SK-N-SH (cell line): ENCODE results near the gene MYCBP. TPM values are rescaled to one million over a fixed set of nuclear protein-coding genes. Genes with fewer than 3 reads are reported as not detected.

Experiments used
- CTCF ChIA-PET: fragments of 300-600, 350-600 bp; formaldehyde crosslinking; extraction: SDS; loops from one replicate; lab custom pipeline; 2021; lab: Yijun Ruan, JAX
- POLR2A ChIA-PET: fragments of 350-600 bp; sonication (Branson Sonifier 250); formaldehyde crosslinking; extraction: SDS; loops from one replicate; lab custom pipeline; 2020; ENCODE audit warnings: antibody characterized with exemption, inconsistent platforms; lab: Yijun Ruan, JAX
- DNase-seq: peaks from one replicate; pipeline ENCODE4 v3.0.0; 2012
- H2AFZ ChIP-seq: fragments of 200-600 bp; sonication (generic); 2 replicates; pipeline ENCODE4 v1.8.1; 2016; ENCODE audit warnings: antibody characterized with exemption, mild to moderate bottlenecking, low read depth
- H3F3A ChIP-seq: fragments of 200-600 bp; sonication (generic); replicated peaks from 2 replicates; pipeline ENCODE3; 2016; ENCODE audit warnings: antibody characterized with exemption, mild to moderate bottlenecking; ENCODE audit not compliant: insufficient read depth
- H3K27ac ChIP-seq, 2 experiments: fragments of 200-500 bp in 1 of 2; fragments of 200-600 bp in 1 of 2; sonication (Bioruptor generic) in 1 of 2; sonication (generic), shearing (Covaris generic) in 1 of 2; 2 replicates each; pipeline versions ENCODE4 v1.5.1 to v1.6.1; 2014 to 2016; ENCODE audit warnings: low read depth in 2 of 2, inconsistent platforms in 1 of 2, low read length in 1 of 2, mild to moderate bottlenecking in 1 of 2, mixed read lengths in 1 of 2
- H3K27me3 ChIP-seq: fragments of 200-600 bp; sonication (generic), shearing (Covaris generic); 2 replicates; pipeline ENCODE4 v1.6.1; 2016; ENCODE audit warnings: mixed run types; ENCODE audit not compliant: insufficient read depth
- H3K36me3 ChIP-seq, 2 experiments: fragments of 200-500 bp in 1 of 2; fragments of 200-600 bp in 1 of 2; sonication (Bioruptor generic) in 1 of 2; sonication (generic) in 1 of 2; replicated peaks in 1 of 2; 2 replicates each; pipeline versions ENCODE3 to v1.5.1; 2014 to 2016; ENCODE audit warnings: low read length in 1 of 2, mild to moderate bottlenecking in 1 of 2; ENCODE audit not compliant: insufficient read depth in 2 of 2, control insufficient read depth in 1 of 2
- H3K4me1 ChIP-seq, 2 experiments: fragments of 200-500 bp in 1 of 2; fragments of 200-600 bp in 1 of 2; sonication (Bioruptor generic) in 1 of 2; sonication (generic), shearing (Covaris generic) in 1 of 2; 2 replicates each; pipeline versions ENCODE4 v1.5.1 to v1.6.1; 2014 to 2016; ENCODE audit warnings: low read depth in 1 of 2, low read length in 1 of 2, mixed run types in 1 of 2; ENCODE audit not compliant: insufficient read depth in 2 of 2, control insufficient read depth in 1 of 2
- H3K4me2 ChIP-seq: fragments of 200-600 bp; sonication (generic), shearing (Covaris generic); 2 replicates; pipeline ENCODE4 v1.6.1; 2017; ENCODE audit warnings: mixed run types
- H3K4me3 ChIP-seq, 2 experiments: fragments of 200-500 bp in 1 of 2; fragments of 200-600 bp in 1 of 2; sonication (Bioruptor generic) in 1 of 2; sonication (generic), shearing (Covaris generic) in 1 of 2; 2 replicates each; pipeline versions ENCODE4 v1.5.1 to v1.8.1; 2014 to 2016; ENCODE audit warnings: low read depth in 2 of 2, inconsistent platforms in 1 of 2, low read length in 1 of 2, mild to moderate bottlenecking in 1 of 2, mixed read lengths in 1 of 2, moderate library complexity in 1 of 2
- H3K79me2 ChIP-seq: fragments of 200-600 bp; sonication (generic); 2 replicates; pipeline ENCODE4 v1.8.1; 2017; ENCODE audit warnings: mild to moderate bottlenecking; ENCODE audit not compliant: insufficient read depth
- H3K9ac ChIP-seq: fragments of 200-600 bp; sonication (generic); 2 replicates; pipeline ENCODE4 v1.6.1; 2017; ENCODE audit warnings: mixed run types
- H3K9me2 ChIP-seq: fragments of 200-600 bp; sonication (generic); 2 replicates; pipeline ENCODE4 v1.6.1; 2017; ENCODE audit warnings: mixed run types
- H3K9me3 ChIP-seq: fragments of 200-600 bp; sonication (generic); 2 replicates; pipeline ENCODE4 v1.6.1; 2017; ENCODE audit warnings: mixed run types, mild to moderate bottlenecking, moderate library complexity
- H4K20me1 ChIP-seq: fragments of 200-600 bp; sonication (generic); 2 replicates; pipeline ENCODE4 v1.6.1; 2017; ENCODE audit warnings: mild to moderate bottlenecking, mixed run types; ENCODE audit not compliant: insufficient read depth
- CHD2 ChIP-seq: fragments of 150-350 bp; IDR thresholded peaks from 2 replicates; pipeline ENCODE4 v1.6.1; 2018; ENCODE audit warnings: low read length; ENCODE audit not compliant: partially characterized antibody
- CTCF ChIP-seq: fragments of 200-600 bp; sonication (generic); IDR thresholded peaks from 2 replicates; pipeline ENCODE4 v1.6.1; 2017; ENCODE audit warnings: antibody characterized with exemption, mild to moderate bottlenecking, moderate library complexity
- ELF1 ChIP-seq: IDR thresholded peaks from 2 replicates; pipeline ENCODE4 v1.4.0; 2012
- EP300 ChIP-seq, 2 experiments: IDR thresholded peaks; 2 replicates each; pipeline versions ENCODE4 v1.4.0 to v1.6.1; 2012; ENCODE audit warnings: borderline replicate concordance in 1 of 2, low read depth in 1 of 2, low read length in 1 of 2
- EZH2phosphoT487 ChIP-seq: fragments of 200-600 bp; sonication (generic); IDR thresholded peaks from 2 replicates; pipeline ENCODE4 v1.6.1; 2017; ENCODE audit warnings: low read depth, mixed run types, mild to moderate bottlenecking, antibody characterized with exemption, moderate library complexity, borderline replicate concordance
- GATA2 ChIP-seq: sonication (generic); formaldehyde crosslinking; IDR thresholded peaks from 2 replicates; pipeline ENCODE4 v1.5.0; 2020; ENCODE audit warnings: mild to moderate bottlenecking, missing genetic modification reagents
- IRF3 ChIP-seq: fragments of 150-350 bp; IDR thresholded peaks from 2 replicates; pipeline ENCODE4 v1.6.1; 2016; ENCODE audit warnings: mild to moderate bottlenecking, low read depth, low read length
- JUND ChIP-seq: IDR thresholded peaks from 2 replicates; pipeline ENCODE4 v1.4.0; 2012
- NFIC ChIP-seq: IDR thresholded peaks from 2 replicates; pipeline ENCODE4 v1.4.0; 2012; ENCODE audit warnings: borderline replicate concordance
- NRF1 ChIP-seq: IDR thresholded peaks from 2 replicates; pipeline ENCODE4 v1.6.1; 2012; ENCODE audit warnings: low read depth, mild to moderate bottlenecking, low read length
- POLR2AphosphoS5 ChIP-seq: IDR thresholded peaks from 2 replicates; pipeline ENCODE4 v1.6.1; 2012; ENCODE audit warnings: low read depth, low read length
- RAD21 ChIP-seq: IDR thresholded peaks from 2 replicates; pipeline ENCODE4 v1.6.1; 2012; ENCODE audit warnings: mild to moderate bottlenecking, low read length
- SMC3 ChIP-seq: IDR thresholded peaks from 2 replicates; pipeline ENCODE4 v1.6.1; 2012; ENCODE audit warnings: low read depth, low read length, improper control_type of control experiment
- YY1 ChIP-seq: IDR thresholded peaks from 2 replicates; pipeline ENCODE4 v1.4.0; 2012; ENCODE audit warnings: low read depth, mild to moderate bottlenecking
- ZBTB33 ChIP-seq: IDR thresholded peaks from 2 replicates; pipeline ENCODE4 v1.4.0; 2012; ENCODE audit warnings: low read depth, borderline replicate concordance
- WGBS: methylation state at CpG from one replicate; pipeline ENCODE4 v1.1.6; 2017; ENCODE audit warnings: low lambda C conversion rate; 5-methylcytosine and 5-hydroxymethylcytosine counted together
- polyA plus RNA-seq, 3 experiments: library from polyadenylated mRNA; depleted of rRNA; stranded (reverse); fragments of >200 nt; gene quantifications; 2 replicates each; pipeline ENCODE4 v1.2.3, GENCODE V29; 2012
- TF ChIP-seq, protein P1 (sequence below): IDR thresholded peaks from 2 replicates; pipeline ENCODE4 v1.4.0; 2012; ENCODE audit warnings: low read depth

Gene MYCBP
- polyA plus RNA-seq, 1 of the 3 experiments (the other 2 are of a cell fraction) = 16.0 TPM

- Histone ChIP-seq H3K9me3 (no peaks in the 10 kb centered on the region), H3K9me2 (no peaks in the 10 kb centered on the region), H3K79me2 (no peaks in the 10 kb centered on the region), H3K36me3 (no peaks in the 10 kb centered on the region), H3K9ac (no peak overlapping the region), H4K20me1 (no peaks in the 10 kb centered on the region), H2AFZ (no peak overlapping the region)
- WGBS = 100% methylated on average over 1 of the region's 1 CpG
- DNase-seq = no peak
- TF ChIP-seq NFIC (no peak), EP300 (IDR thresholded peaks at IDR 0.05; ENCODE audit: borderline replicate concordance in 1 of 2, low read depth in 1 of 2, low read length in 1 of 2) (no peak), RAD21 (no peak), YY1 (no peak), GATA2 (no peak), ELF1 (no peak), SMC3 (no peak), CHD2 (no peak), EZH2phosphoT487 (no peak), ZBTB33 (no peak)
- TF ChIP-seq, protein P1, sequence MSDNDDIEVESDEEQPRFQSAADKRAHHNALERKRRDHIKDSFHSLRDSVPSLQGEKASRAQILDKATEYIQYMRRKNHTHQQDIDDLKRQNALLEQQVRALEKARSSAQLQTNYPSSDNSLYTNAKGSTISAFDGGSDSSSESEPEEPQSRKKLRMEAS = no peak
- TF ChIP-seq, all 33 proteins: peak for 0
- Histone ChIP-seq H3K27me3 (no peaks in the 10 kb centered on the region), H3K4me2 (no peak overlapping the region), H3K27ac (no peak overlapping the region), H3K4me3 (no peak overlapping the region), H3F3A (no peaks in the 10 kb centered on the region), H3K4me1 (peaks cover 0 to 8% of the 10 kb centered on the region in 2 experiments; a peak in 1 of 4 replicates)
- POLR2A ChIA-PET = no interaction called here
- CTCF ChIA-PET = interaction anchor here (1.9 kb wide), 1 partner anchor 46 kb away, joined by 4 read pairs; no protein-coding TSS in a partner anchor
Observed at GRCh38 chr1:38917772-38918171, 44.6 kb upstream of the MYCBP start.

DNA sequence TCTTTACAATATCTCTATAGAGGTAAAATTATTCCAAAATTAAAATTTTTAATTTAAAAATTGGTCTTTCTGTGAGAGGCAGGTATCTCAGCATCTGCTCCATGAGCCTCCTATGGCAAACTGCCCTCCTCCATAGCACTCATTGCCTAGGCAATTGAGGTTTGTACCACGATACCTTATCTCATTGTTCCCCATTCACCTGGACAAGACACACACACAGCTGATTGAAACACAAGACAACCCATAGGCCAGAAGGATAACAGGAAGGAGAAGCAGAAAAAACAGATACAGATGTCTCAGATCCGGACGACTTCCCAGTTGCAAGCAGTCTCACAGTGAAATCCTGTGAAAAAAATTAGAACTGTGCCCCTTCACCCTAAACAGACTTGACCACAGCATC lies 44.2 kb upstream of the MYCBP start:
- no peak for DNase-seq
- H3K4me1 ChIP-seq = peaks cover 0 to 8% of the 10 kb centered on the region in 2 experiments; a peak in 1 of 4 replicates
- ChIA-PET POLR2A (interaction anchor here (1.0 kb wide), 1 partner anchor 269 kb away, joined by 3 read pairs; no protein-coding TSS in a partner anchor), CTCF (no interaction called here)
- H3K9me3 ChIP-seq = no peaks in the 10 kb centered on the region
- no peak overlapping the region for H3K27ac ChIP-seq
- no peak overlapping the region for H3K4me2 ChIP-seq
- no peaks in the 10 kb centered on the region for H3K9me2 ChIP-seq
- WGBS = 88% methylated on average over 3 of the region's 3 CpGs
- no peaks in the 10 kb centered on the region for H4K20me1 ChIP-seq
- no peaks in the 10 kb centered on the region for H3F3A ChIP-seq
- TF ChIP-seq JUND (no peak), POLR2AphosphoS5 (no peak), IRF3 (no peak), NRF1 (no peak), CTCF (no peak)
- TF ChIP-seq, protein P1 = no peak
- H3K9ac ChIP-seq = no peak overlapping the region
- no peaks in the 10 kb centered on the region for H3K79me2 ChIP-seq
- H2AFZ ChIP-seq = no peak overlapping the region
- H3K4me3 ChIP-seq = no peak overlapping the region
- H3K36me3 ChIP-seq = no peaks in the 10 kb centered on the region
- H3K27me3 ChIP-seq = no peaks in the 10 kb centered on the region
